Esophagus squamous epithelium (tissue), 5 donors: ENCODE measurements around the gene GP2. TPM values are rescaled to one million over a fixed set of nuclear protein-coding genes. Genes with fewer than 3 reads are reported as not detected.

ENCODE experiments used
- DNase-seq: peaks from one replicate; lab custom pipeline; 2025; lab: John Stamatoyannopoulos, UW
- H3K27ac ChIP-seq, 4 donors: fragments of 200-600 bp; sonication (generic); one replicate each; pipeline ENCODE4 v1.5.1; 2016 to 2019; ENCODE audit warnings: mild to moderate bottlenecking in 1 of 4
- H3K27me3 ChIP-seq, 4 donors: fragments of 200-600 bp; sonication (generic); 1 replicate in 3 of 4; 2 replicates in 1 of 4; pipeline versions ENCODE4 v1.5.1 to v1.6.0; 2017 to 2021; ENCODE audit warnings: antibody characterized with exemption in 1 of 4
- H3K36me3 ChIP-seq, 3 donors: fragments of 200-600 bp; sonication (generic); one replicate each; pipeline ENCODE4 v1.5.1; 2016 to 2019
- H3K4me1 ChIP-seq, 3 donors: fragments of 200-600 bp; sonication (generic); one replicate each; pipeline ENCODE4 v1.5.1; 2017 to 2019
- H3K4me3 ChIP-seq, 4 donors: fragments of 200-600 bp; sonication (generic); 1 replicate in 3 of 4; 2 replicates in 1 of 4; pipeline ENCODE4 v1.5.1; 2016 to 2019; ENCODE audit warnings: mild to moderate bottlenecking in 2 of 4, moderate library complexity in 1 of 4
- H3K9me3 ChIP-seq, 3 donors: fragments of 200-600 bp; sonication (generic); one replicate each; pipeline ENCODE4 v1.5.1; 2016 to 2019
- POLR2A ChIP-seq, 4 donors: fragments of 450-650 bp; IDR thresholded peaks; one replicate each; pipeline ENCODE4 v1.6.1; 2017; ENCODE audit warnings: antibody characterized with exemption in 4 of 4, mild to moderate bottlenecking in 4 of 4, moderate library complexity in 3 of 4
- WGBS, 2 donors: methylation state at CpG; one replicate each; pipeline ENCODE4 v1.1.5; 2018; 5-methylcytosine and 5-hydroxymethylcytosine counted together
- intact Hi-C: fragments of 100-400 bp; cut with DNase I; formaldehyde crosslinking; loops from one replicate; pipeline ENCODE4 v1.15.0; 2022
- total RNA-seq, 4 donors: library from RNA; depleted of rRNA; stranded (reverse); fragments of >200 nt; gene quantifications; one replicate each; pipeline ENCODE4 v1.1.0, GENCODE V29; 2016
- TF ChIP-seq, protein P1 (sequence below), 6 experiments: fragments of 450-650 bp in 4 of 6; fragments of 200-600 bp in 2 of 6; sonication (generic) in 2 of 6; IDR thresholded peaks; one replicate each; pipeline ENCODE4 v1.5.1; 2016 to 2019; ENCODE audit warnings: antibody characterized with exemption in 6 of 6, mild to moderate bottlenecking in 4 of 6, moderate library complexity in 4 of 6
- donor health status: DM: yes; HTN: yes; CAD: no.

Gene GP2
- total RNA-seq, 4 donors from 2014 or later: not detected

DNA sequence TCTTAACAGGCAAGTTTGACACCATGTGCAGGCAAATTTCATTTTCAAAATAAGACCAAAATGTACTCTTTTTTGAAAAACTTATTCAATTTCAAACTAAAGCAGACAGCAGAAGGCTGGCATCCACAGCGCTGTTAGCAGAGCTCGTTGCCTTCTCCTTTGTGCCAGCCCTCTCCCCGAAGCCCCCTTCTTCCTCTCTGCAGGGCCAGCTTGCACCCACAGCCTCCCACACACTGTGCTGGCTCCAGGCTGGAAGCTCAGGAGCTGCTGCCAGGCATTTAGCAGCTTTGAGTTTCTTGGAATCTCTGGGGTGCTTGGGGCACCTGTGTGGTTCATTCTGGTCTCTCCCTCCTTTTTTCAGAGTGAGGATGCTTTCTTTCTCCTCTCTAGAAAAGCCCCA lies 37.7 kb downstream of the GP2 start:
- DNase-seq: no peak
- H3K36me3 ChIP-seq: no peaks in the 10 kb centered on the region
- no peak overlapping the region for H3K27ac ChIP-seq
- no peak overlapping the region for H3K4me3 ChIP-seq
- H3K9me3 ChIP-seq: no peaks in the 10 kb centered on the region
- TF ChIP-seq, protein P1, sequence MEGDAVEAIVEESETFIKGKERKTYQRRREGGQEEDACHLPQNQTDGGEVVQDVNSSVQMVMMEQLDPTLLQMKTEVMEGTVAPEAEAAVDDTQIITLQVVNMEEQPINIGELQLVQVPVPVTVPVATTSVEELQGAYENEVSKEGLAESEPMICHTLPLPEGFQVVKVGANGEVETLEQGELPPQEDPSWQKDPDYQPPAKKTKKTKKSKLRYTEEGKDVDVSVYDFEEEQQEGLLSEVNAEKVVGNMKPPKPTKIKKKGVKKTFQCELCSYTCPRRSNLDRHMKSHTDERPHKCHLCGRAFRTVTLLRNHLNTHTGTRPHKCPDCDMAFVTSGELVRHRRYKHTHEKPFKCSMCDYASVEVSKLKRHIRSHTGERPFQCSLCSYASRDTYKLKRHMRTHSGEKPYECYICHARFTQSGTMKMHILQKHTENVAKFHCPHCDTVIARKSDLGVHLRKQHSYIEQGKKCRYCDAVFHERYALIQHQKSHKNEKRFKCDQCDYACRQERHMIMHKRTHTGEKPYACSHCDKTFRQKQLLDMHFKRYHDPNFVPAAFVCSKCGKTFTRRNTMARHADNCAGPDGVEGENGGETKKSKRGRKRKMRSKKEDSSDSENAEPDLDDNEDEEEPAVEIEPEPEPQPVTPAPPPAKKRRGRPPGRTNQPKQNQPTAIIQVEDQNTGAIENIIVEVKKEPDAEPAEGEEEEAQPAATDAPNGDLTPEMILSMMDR (IDR thresholded peaks at IDR 0.05): no peak
- TF ChIP-seq POLR2A (IDR thresholded peaks at IDR 0.05): no peak
- 71 to 75% methylated on average over 3 of the region's 3 CpGs for WGBS, 2 donors
- H3K27me3 ChIP-seq: peaks cover 0 to 22% (median 0%) of the 10 kb centered on the region in 4 donors
- intact Hi-C loops: no loop called here
- H3K4me1 ChIP-seq: no peaks in the 10 kb centered on the region

DNA sequence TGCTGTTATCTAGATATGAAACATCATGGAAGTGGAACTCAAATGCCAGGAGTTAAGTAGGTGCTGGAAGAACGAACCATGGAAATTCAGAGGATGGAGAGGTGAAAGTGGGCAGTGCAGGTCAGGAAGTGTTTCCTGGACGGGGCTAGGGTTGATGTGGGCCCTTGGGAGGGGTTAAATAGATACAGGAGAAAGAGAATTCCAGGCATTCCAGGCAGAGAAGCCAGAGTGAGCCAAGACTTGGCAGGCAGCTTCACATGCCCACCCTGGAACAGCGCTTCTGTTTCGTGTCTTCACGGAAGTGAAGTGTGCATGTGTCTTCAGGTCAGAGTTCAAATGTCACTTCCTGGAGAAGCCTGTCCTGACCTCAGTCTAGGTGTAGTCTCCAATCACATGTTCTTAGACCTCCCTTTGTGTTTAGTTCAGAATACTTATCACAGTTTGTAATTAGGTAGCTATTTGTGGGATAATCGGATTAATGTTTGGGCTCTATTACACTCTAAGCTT lies 41.3 kb downstream of the GP2 start:
- 50 to 56% methylated on average over 6 of the region's 6 CpGs for WGBS, 2 donors
- no peak overlapping the region for H3K4me3 ChIP-seq
- no peak overlapping the region for H3K27ac ChIP-seq
- H3K27me3 ChIP-seq: peaks cover 0 to 3% (median 0%) of the 10 kb centered on the region in 4 donors
- no peak for DNase-seq
- intact Hi-C loops: no loop called here
- H3K4me1 ChIP-seq: no peaks in the 10 kb centered on the region
- H3K36me3 ChIP-seq: no peaks in the 10 kb centered on the region
- no peaks in the 10 kb centered on the region for H3K9me3 ChIP-seq
- no peak for TF ChIP-seq POLR2A (IDR thresholded peaks at IDR 0.05)
- TF ChIP-seq, protein P1 (IDR thresholded peaks at IDR 0.05): no peak

DNA sequence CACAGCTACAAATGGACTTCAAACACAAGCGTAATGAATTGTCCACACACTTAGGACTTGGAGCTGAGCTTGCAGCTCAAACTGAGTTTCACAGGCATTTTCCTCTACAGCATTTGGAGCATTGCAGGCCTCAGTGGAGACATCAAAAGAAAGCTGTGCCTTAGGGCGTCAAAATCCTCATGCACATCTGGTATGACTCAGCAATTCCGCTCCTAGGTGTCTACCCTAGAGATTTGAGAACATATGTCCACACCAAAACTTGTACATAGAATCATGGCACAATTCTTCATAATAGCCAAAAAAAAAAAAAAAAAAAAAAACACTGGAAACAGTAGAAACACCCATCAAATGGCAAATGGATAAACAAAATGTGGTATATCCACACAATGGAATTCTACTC lies 47.1 kb downstream of the GP2 start:
- Histone ChIP-seq H3K27ac (no peak overlapping the region), H3K36me3 (no peaks in the 10 kb centered on the region), H3K4me1 (no peaks in the 10 kb centered on the region), H3K9me3 (no peaks in the 10 kb centered on the region), H3K27me3 (no peaks in the 10 kb centered on the region), H3K4me3 (no peak overlapping the region)
- intact Hi-C loops: no loop called here
- WGBS, 2 donors: 71 to 75% methylated on average over 3 of the region's 3 CpGs
- TF ChIP-seq, protein P1 (IDR thresholded peaks at IDR 0.05): no peak
- TF ChIP-seq POLR2A (IDR thresholded peaks at IDR 0.05): no peak
- no peak for DNase-seq

DNA sequence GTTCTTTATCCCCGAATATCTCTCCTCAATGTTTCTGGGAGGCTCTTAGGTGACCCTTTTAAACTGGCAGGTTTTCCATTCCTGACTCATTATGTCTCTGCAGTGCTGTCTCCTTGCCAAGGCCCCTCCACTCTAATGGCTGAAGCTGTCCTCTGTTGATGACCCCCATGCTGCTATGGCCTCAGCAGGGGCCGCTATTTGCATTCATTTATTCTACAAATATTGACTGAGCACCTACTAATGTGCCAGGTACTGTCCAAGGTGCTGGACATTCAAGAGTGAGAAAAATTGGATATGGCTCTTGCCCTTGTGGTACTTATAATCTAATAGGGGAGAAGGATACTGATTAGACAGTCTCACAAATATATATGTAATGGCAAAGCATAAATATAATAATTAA lies 55.4 kb downstream of the GP2 start:
- H3K9me3 ChIP-seq: no peaks in the 10 kb centered on the region
- WGBS, 2 donors: 50 to 78% methylated on average over 2 of the region's 2 CpGs
- no peaks in the 10 kb centered on the region for H3K27me3 ChIP-seq
- DNase-seq: no peak
- TF ChIP-seq, protein P1 (IDR thresholded peaks at IDR 0.05): no peak
- TF ChIP-seq POLR2A (IDR thresholded peaks at IDR 0.05): no peak
- no peaks in the 10 kb centered on the region for H3K36me3 ChIP-seq
- no peak overlapping the region for H3K27ac ChIP-seq
- intact Hi-C loops: no loop called here
- H3K4me1 ChIP-seq: no peaks in the 10 kb centered on the region
- H3K4me3 ChIP-seq: no peak overlapping the region

DNA sequence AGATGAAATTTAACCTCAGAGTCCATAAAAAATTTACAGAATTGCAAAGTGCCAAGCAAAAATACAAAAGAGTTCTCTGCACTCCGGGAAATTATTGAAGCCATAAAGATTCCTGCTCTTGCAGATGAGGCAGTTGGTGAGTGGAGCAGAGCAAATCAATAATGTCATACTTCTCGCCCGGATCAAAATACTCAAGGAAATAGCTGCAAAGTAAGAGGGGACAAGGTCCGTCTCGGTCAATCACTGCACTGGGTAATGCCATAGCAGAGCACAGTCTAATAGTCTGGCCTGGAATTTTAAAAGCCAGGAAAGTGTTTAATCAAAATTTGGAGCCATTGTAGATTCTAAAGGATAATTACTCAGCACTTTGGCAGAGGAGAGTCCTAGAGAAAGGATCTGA lies 58.9 kb downstream of the GP2 start:
- Histone ChIP-seq H3K4me3 (no peak overlapping the region), H3K36me3 (no peaks in the 10 kb centered on the region), H3K4me1 (no peaks in the 10 kb centered on the region), H3K9me3 (no peaks in the 10 kb centered on the region), H3K27ac (no peak overlapping the region), H3K27me3 (no peaks in the 10 kb centered on the region)
- DNase-seq: no peak
- intact Hi-C loops: no loop called here
- 72 to 78% methylated on average over 5 of the region's 5 CpGs for WGBS, 2 donors
- TF ChIP-seq, protein P1 (IDR thresholded peaks at IDR 0.05): no peak
- no peak for TF ChIP-seq POLR2A (IDR thresholded peaks at IDR 0.05)
